Fibroblast of lung (primary cell): ENCODE measurements around the gene CYTH1.

ENCODE experiments used
- CTCF ChIP-seq, 2 donors: IDR thresholded peaks in 1 of 2; conservative IDR thresholded peaks in 1 of 2; 1 replicate in 1 of 2; 2 replicates in 1 of 2; pipeline ENCODE4 v1.5.1; 2011 to 2012; ENCODE audit warnings: low read length in 2 of 2, control low read depth in 1 of 2, inconsistent platforms in 1 of 2, low read depth in 1 of 2, mild to moderate bottlenecking in 1 of 2
- EZH2 ChIP-seq: IDR thresholded peaks from 2 replicates; pipeline ENCODE4 v1.5.1; 2012; ENCODE audit warnings: low read length, control low read depth, mild to moderate bottlenecking; ENCODE audit errors: missing control alignments

DNA sequence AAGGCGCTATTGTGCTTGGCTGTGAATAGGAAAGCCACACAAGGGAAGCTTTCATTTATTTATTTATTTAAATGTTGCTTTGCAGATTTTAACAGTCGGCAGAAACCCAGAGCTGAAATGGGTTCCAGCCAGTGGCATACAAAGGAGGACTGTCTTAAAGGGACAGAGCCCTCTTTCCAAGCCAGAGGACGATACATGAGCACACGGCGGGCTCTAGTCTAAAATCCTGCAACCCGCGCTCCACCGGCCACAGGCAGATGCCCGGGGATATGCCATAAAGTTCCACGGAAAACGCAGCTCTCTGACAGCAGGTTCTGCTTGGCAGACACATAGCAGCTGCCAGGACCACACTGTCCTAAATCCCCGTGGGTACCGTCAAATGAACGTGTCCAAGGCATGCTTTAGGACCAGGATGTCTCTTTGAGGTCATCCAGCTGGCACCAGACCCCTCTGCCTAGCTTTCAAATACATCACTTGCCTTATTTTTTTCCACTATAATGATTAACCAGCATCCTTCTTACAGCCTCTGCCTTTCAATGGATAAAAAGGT, 64.6 kb downstream of the CYTH1 start:
- TF ChIP-seq CTCF (conservative IDR thresholded peaks at IDR 0.05 in 1 of 2, IDR thresholded peaks at IDR 0.05 in 1 of 2; ENCODE audit: low read depth in 1 of 2, low read length in 2 of 2) (no peak), EZH2 (no peak)
